CD8-positive, alpha-beta memory T cell (primary cell): Measurements from ENCODE around the gene KIF6. TPM values are rescaled to one million over a fixed set of nuclear protein-coding genes. Genes with fewer than 3 reads are reported as not detected.

Experiments used
- CTCF ChIA-PET: fragments of 350-600 bp; sonication (Branson Sonifier 250); formaldehyde crosslinking; loops from one replicate; lab custom pipeline; 2021; ENCODE audit warnings: antibody characterized with exemption; lab: Charles Lee
- POLR2A ChIA-PET: fragments of 350-600 bp; sonication (Branson Sonifier 250); formaldehyde crosslinking; loops from one replicate; lab custom pipeline; 2021; ENCODE audit warnings: antibody characterized with exemption; lab: Charles Lee
- DNase-seq, 5 donors: peaks; one replicate each; pipeline versions ENCODE4 v3.0.0 to v3.0.0-alpha.2; 2020 to 2022; ENCODE audit warnings: mixed read lengths in 1 of 5
- H3K27ac ChIP-seq: one replicate; pipeline ENCODE4 v1.7.0; 2013; ENCODE audit warnings: low read depth, mild to moderate bottlenecking, low read length, moderate library complexity
- H3K27me3 ChIP-seq: 2 replicates; pipeline ENCODE4 v1.7.0; 2013; ENCODE audit warnings: low read length, mild to moderate bottlenecking; ENCODE audit not compliant: insufficient read depth, poor library complexity, severe bottlenecking
- H3K36me3 ChIP-seq: 2 replicates; pipeline ENCODE4 v1.7.0; 2013; ENCODE audit warnings: mild to moderate bottlenecking, low read length, moderate library complexity; ENCODE audit not compliant: insufficient read depth
- H3K4me1 ChIP-seq: 2 replicates; pipeline ENCODE4 v1.7.0; 2013; ENCODE audit warnings: mild to moderate bottlenecking, low read length, moderate library complexity; ENCODE audit not compliant: insufficient read depth
- H3K4me3 ChIP-seq: 2 replicates; pipeline ENCODE4 v1.7.0; 2013; ENCODE audit warnings: mild to moderate bottlenecking, low read length
- H3K9me3 ChIP-seq: 2 replicates; pipeline ENCODE4 v1.7.0; 2013; ENCODE audit warnings: mild to moderate bottlenecking, low read length
- H3K27ac Mint-ChIP-seq, 8 donors: one replicate each; pipeline ENCODE4 v1.8.0; 2020 to 2021; ENCODE audit warnings: mixed read lengths in 8 of 8, mild to moderate bottlenecking in 6 of 8, inconsistent platforms in 3 of 8, moderate library complexity in 3 of 8
- H3K27me3 Mint-ChIP-seq, 2 donors: one replicate each; pipeline ENCODE4 v1.8.0; 2020 to 2021; ENCODE audit warnings: mixed read lengths in 2 of 2, mild to moderate bottlenecking in 1 of 2, moderate library complexity in 1 of 2
- H3K36me3 Mint-ChIP-seq, 3 donors: one replicate each; pipeline ENCODE4 v1.8.0; 2020 to 2021; ENCODE audit warnings: mixed read lengths in 3 of 3, inconsistent platforms in 1 of 3, mild to moderate bottlenecking in 1 of 3
- H3K4me1 Mint-ChIP-seq, 3 donors: one replicate each; pipeline ENCODE4 v1.8.0; 2020 to 2021; ENCODE audit warnings: mixed read lengths in 3 of 3, inconsistent platforms in 1 of 3, mild to moderate bottlenecking in 1 of 3
- H3K4me3 Mint-ChIP-seq, 7 donors: one replicate each; pipeline ENCODE4 v1.8.0; 2020 to 2021; ENCODE audit warnings: mixed read lengths in 7 of 7, mild to moderate bottlenecking in 6 of 7, moderate library complexity in 4 of 7, inconsistent platforms in 2 of 7
- H3K9me3 Mint-ChIP-seq, 5 donors: one replicate each; pipeline ENCODE4 v1.8.0; 2020 to 2022; ENCODE audit warnings: mixed read lengths in 5 of 5, mild to moderate bottlenecking in 3 of 5, moderate library complexity in 2 of 5, inconsistent platforms in 1 of 5
- polyA plus RNA-seq: library from polyadenylated mRNA; unstranded; fragments of 300-500 nt; fragmentation: Illumina TruSeq; gene quantifications from one replicate; pipeline ENCODE4 v1.2.3, GENCODE V29; 2021
- total RNA-seq, 2 experiments: library from RNA; stranded (reverse); gene quantifications; one replicate each; pipeline ENCODE4 v1.2.3, GENCODE V29; 2021

KIF6 gene
- total and polyA plus RNA-seq, 3 experiments from 2014 or later: 0.22 TPM; not detected in 1

DNA sequence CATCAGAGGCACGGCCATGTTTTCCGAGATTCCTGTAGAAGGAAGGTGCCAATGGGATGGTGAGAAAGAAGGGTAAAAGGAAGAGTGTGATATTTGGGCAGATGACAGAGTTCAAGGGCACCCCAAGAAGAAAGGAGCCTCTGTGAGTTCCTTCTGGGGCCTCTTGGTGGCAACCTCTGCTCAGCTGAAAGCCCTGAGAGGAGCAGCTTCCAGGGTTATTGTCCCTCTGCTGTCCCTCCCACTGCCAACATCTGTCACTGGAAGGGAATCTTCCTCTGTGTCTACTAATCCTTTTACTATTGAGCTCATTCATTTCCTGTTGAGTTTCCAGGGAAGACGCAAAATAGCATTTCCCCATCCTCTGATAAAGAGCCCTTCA, 362.7 kb downstream of the KIF6 start:
- no peaks in the 10 kb centered on the region for H3K27me3 ChIP-seq
- Mint-ChIP-seq H3K36me3 (no peaks in the 10 kb centered on the region), H3K27ac (no peak overlapping the region), H3K4me3 (no peak overlapping the region), H3K27me3 (peaks cover 7 to 16% of the 10 kb centered on the region in 2 donors), H3K9me3 (no peaks in the 10 kb centered on the region), H3K4me1 (peaks cover 0 to 4% (median 1%) of the 10 kb centered on the region in 3 donors)
- no peak overlapping the region for H3K4me3 ChIP-seq
- no peak overlapping the region for H3K27ac ChIP-seq
- no peak for DNase-seq
- ChIA-PET POLR2A (no interaction called here), CTCF (interaction anchor here (0.7 to 1.4 kb wide), 4 partner anchors 9 to 1665 kb away, joined by 3 read pairs; no protein-coding TSS in a partner anchor)
- no peaks in the 10 kb centered on the region for H3K36me3 ChIP-seq
- H3K9me3 ChIP-seq: no peaks in the 10 kb centered on the region
- no peaks in the 10 kb centered on the region for H3K4me1 ChIP-seq

DNA sequence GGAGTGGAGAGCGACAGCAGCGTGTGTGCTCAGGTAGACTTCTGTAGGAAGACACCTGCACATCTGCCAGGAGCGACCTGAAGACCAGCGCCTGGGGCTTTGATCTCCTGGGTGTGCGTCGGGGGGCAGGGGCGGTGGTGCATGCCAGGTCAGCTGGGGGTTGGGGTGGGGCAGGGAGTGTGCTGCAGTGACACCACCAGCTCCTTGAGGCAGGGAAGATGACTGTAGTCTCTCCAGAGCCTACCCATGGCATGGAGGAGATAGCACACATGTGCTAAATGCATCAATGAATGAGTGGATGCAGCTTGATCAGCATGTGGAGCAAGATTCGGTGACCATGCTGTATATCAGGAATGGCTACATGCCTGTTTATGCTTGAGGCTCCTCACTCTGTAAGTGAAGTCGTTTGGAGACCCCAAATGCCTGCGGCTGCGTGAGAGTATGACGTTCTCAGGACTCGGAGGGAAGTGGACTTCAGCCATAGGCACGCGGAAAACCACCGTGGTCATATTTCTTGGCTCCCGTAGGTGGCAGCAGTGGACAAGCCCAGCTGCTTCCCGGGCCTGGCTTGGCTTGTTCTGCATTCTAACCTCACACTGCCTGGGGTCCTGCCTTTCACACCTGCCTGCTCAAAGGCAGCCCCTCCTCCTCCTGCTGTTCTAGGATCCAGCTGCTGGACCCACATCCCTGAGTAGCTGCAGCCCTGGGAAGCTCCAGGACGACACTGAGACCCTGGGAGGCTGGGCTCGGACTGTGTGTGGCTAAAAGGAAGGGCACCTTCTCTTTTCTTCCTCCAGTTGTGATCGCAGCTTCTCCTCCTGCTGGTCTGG, 363.3 kb downstream of the KIF6 start:
- Mint-ChIP-seq H3K4me3 (peak overlapping the region in 1 of 7 donors; percentile 17), H3K36me3 (no peaks in the 10 kb centered on the region), H3K4me1 (peaks cover 0 to 4% (median 1%) of the 10 kb centered on the region in 3 donors), H3K27me3 (peaks cover 8 to 19% of the 10 kb centered on the region in 2 donors), H3K9me3 (no peaks in the 10 kb centered on the region), H3K27ac (no peak overlapping the region)
- Histone ChIP-seq H3K9me3 (no peaks in the 10 kb centered on the region), H3K27me3 (no peaks in the 10 kb centered on the region), H3K27ac (no peak overlapping the region), H3K4me3 (no peak overlapping the region), H3K36me3 (no peaks in the 10 kb centered on the region), H3K4me1 (no peaks in the 10 kb centered on the region)
- ChIA-PET POLR2A (interaction anchor here (0.5 kb wide), 1 partner anchor 138 kb away, joined by 4 read pairs; no protein-coding TSS in a partner anchor), CTCF (interaction anchor here (0.7 to 1.4 kb wide), 5 partner anchors 9 to 1666 kb away, joined by 3 to 6 read pairs (median 3); no protein-coding TSS in a partner anchor)
- peak in 4 of 5 donors; percentile 13 to 52 (median 18) for DNase-seq

DNA sequence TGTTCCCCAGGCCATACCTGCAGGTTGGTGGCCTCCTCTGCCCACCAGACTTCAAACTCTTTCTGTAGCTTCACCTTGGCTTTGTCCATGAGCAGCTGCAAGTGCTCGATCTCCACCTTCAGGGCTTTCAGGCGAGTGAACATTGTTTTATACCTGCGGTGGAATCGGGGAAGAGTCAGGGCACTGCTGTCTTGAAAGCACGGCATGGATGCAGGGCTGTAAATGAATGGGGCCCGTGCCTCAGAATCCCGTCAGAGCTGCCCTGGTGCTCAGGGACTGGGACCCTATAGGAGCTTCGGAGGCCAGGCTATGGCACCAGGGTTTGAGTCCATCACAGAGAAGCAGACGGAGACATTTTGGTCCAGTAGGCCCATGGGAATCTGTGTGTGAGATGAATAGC, 364.8 kb downstream of the KIF6 start:
- Mint-ChIP-seq H3K27me3 (peaks cover 8 to 19% of the 10 kb centered on the region in 2 donors), H3K4me3 (no peak overlapping the region), H3K9me3 (no peaks in the 10 kb centered on the region), H3K4me1 (peaks cover 0 to 4% (median 1%) of the 10 kb centered on the region in 3 donors), H3K27ac (no peak overlapping the region), H3K36me3 (no peaks in the 10 kb centered on the region)
- CTCF ChIA-PET: no interaction called here
- Histone ChIP-seq H3K36me3 (no peaks in the 10 kb centered on the region), H3K4me3 (no peak overlapping the region), H3K4me1 (no peaks in the 10 kb centered on the region), H3K27ac (no peak overlapping the region), H3K27me3 (no peaks in the 10 kb centered on the region), H3K9me3 (no peaks in the 10 kb centered on the region)
- DNase-seq: no peak
- POLR2A ChIA-PET: no interaction called here

DNA sequence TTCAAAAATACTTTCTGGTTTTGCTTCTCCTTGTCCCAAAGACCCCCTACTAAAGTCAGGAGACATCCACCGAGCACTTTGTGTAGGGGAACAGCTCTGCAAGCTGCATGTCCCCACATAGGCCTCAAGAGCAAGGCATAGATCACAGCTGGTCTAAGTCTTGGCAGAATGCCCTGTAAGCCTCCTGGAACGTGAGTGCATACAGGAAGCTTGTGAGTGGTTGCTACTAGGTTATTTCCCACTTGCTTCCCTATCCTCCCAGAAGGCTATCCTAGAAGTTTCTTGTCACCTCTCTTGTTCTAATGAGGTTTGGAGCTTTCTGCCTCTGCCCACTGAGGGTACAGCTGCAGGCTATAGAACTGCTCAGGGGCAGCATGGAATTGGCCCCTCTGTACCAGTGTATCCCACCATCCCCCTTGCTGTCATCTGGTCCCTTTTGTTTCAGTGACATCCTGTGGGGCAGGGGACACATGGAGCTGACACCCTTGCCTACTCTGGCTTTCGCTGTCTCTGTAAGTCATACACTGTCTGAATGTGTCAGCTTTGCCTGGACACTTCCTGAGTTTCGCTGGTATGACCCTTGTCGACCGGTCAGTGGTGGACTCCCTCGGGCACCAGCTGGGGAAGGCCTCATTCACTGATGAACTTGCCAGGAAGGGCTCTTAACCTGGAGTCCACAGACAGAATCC, 367.1 kb downstream of the KIF6 start:
- no peak overlapping the region for H3K27ac Mint-ChIP-seq
- Histone ChIP-seq H3K9me3 (no peaks in the 10 kb centered on the region), H3K27ac (no peak overlapping the region), H3K36me3 (no peaks in the 10 kb centered on the region), H3K4me1 (no peaks in the 10 kb centered on the region), H3K4me3 (no peak overlapping the region), H3K27me3 (no peaks in the 10 kb centered on the region)
- peaks cover 8 to 19% of the 10 kb centered on the region in 2 donors for H3K27me3 Mint-ChIP-seq
- POLR2A ChIA-PET: no interaction called here
- CTCF ChIA-PET: no interaction called here
- no peak overlapping the region for H3K4me3 Mint-ChIP-seq
- H3K9me3 Mint-ChIP-seq: no peaks in the 10 kb centered on the region
- peaks cover 0 to 4% (median 1%) of the 10 kb centered on the region in 3 donors for H3K4me1 Mint-ChIP-seq
- DNase-seq: no peak
- H3K36me3 Mint-ChIP-seq: no peaks in the 10 kb centered on the region

DNA sequence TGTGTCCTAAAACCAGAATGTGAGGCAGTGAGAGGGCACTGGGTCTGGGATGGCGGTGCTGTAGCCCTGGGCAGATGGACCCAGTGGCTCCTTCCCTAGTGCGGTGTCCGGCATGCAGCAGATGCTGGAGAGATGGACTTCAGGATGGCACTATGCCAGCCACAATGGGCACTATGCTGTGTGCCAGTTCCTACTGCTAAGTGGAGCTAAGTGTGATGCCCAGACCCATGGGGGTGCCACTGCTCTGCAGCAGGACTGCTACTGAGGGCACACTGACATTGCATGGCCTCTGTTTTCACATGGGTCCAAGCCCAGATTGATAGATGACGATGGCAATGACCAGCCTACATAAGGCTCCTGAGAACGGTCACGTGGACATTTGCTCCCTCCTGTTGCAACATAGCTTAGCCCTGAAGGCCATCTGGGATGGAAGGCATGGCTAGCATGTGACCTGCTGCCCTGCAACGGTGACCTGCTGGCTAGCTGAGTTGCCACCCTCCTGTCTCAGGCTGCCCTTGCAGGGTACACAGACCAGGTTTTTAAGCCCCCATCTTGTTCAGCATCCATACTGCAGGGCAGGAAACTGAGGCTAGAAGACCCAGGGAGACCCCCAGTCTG, 371.4 kb downstream of the KIF6 start:
- H3K27ac ChIP-seq: no peak overlapping the region
- Mint-ChIP-seq H3K4me3 (no peak overlapping the region), H3K9me3 (no peaks in the 10 kb centered on the region), H3K4me1 (no peaks in the 10 kb centered on the region), H3K27me3 (peaks cover 2 to 3% of the 10 kb centered on the region in 2 donors), H3K27ac (peak overlapping the region in 1 of 8 donors; percentile 33), H3K36me3 (no peaks in the 10 kb centered on the region)
- ChIA-PET CTCF (no interaction called here), POLR2A (no interaction called here)
- no peaks in the 10 kb centered on the region for H3K36me3 ChIP-seq
- no peak overlapping the region for H3K4me3 ChIP-seq
- no peak for DNase-seq
- no peaks in the 10 kb centered on the region for H3K4me1 ChIP-seq
- no peaks in the 10 kb centered on the region for H3K9me3 ChIP-seq
- H3K27me3 ChIP-seq: no peaks in the 10 kb centered on the region

DNA sequence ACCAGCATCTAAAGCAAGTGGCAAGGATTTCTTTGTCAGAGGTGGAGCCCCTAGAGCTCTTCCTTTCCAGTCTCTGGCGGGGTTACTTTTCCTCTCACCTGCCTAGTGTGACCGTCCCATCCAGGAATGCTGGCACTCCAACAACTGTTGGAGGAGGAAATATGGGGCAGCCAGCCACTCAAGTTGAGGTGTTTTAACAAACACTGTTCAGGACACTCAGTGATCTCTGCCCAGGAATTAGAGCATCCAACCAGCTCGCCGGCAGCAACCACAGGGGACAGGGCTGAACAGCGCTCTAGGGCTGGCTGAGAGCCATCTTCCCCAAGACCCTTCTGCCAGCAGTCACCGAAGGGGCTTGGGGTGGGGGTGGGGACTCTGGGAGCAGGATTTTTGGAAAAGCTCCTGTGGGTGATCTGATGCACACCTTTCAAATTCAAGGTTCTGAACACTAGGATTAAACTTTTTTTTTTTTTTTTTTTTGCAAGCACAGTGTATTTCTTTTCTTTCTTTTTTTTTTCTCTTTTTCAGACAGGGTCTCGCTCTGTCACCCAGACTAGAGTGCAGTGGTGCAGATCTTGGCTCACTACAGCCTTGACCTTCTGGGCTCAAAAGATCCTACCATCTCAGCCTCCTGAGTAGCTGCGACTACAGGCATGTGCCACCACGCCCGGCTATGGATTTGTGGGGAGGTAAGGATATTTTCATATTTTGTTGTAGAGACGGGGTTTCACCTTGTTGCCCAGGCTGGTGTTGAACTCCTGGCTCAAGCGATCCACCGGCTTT, 374.3 kb downstream of the KIF6 start:
- H3K27me3 ChIP-seq: no peaks in the 10 kb centered on the region
- H3K27ac ChIP-seq: no peak overlapping the region
- no peak for DNase-seq
- Mint-ChIP-seq H3K27ac (no peak overlapping the region), H3K27me3 (peaks cover 0 to 5% of the 10 kb centered on the region in 2 donors), H3K36me3 (no peaks in the 10 kb centered on the region), H3K9me3 (no peaks in the 10 kb centered on the region), H3K4me1 (no peaks in the 10 kb centered on the region), H3K4me3 (no peak overlapping the region)
- ChIA-PET CTCF (no interaction called here), POLR2A (no interaction called here)
- H3K9me3 ChIP-seq: no peaks in the 10 kb centered on the region
- no peak overlapping the region for H3K4me3 ChIP-seq
- H3K4me1 ChIP-seq: no peaks in the 10 kb centered on the region
- no peaks in the 10 kb centered on the region for H3K36me3 ChIP-seq

DNA sequence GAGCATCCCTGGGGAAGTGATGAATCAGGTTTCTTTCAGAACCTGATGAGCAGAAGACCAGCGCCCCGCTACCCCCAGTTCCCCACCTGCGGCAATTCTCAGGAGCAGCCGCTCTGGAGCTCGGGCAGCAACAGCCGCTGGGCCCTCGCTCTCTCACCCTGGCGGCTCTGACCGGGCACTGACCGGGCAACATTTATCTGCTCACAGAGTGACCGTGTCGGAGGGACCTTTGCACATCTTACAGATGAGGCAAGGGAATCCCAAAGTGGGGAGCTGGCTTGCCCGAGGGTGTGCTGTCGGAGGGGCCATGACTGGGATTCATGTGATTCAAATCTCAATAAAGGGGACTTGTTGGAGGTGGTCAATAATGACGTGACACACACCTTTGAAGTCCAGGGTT, 376.5 kb downstream of the KIF6 start:
- Histone ChIP-seq H3K36me3 (no peaks in the 10 kb centered on the region), H3K27me3 (no peaks in the 10 kb centered on the region), H3K4me3 (no peak overlapping the region), H3K9me3 (no peaks in the 10 kb centered on the region), H3K27ac (no peak overlapping the region), H3K4me1 (no peaks in the 10 kb centered on the region)
- no peak for DNase-seq
- ChIA-PET POLR2A (no interaction called here), CTCF (interaction anchor here (1.2 to 1.8 kb wide), 2 partner anchors 13 to 16 kb away, joined by 3 to 4 read pairs; no protein-coding TSS in a partner anchor)
- H3K27me3 Mint-ChIP-seq: peaks cover 0 to 5% of the 10 kb centered on the region in 2 donors
- H3K4me1 Mint-ChIP-seq: no peaks in the 10 kb centered on the region
- H3K27ac Mint-ChIP-seq: no peak overlapping the region
- H3K36me3 Mint-ChIP-seq: no peaks in the 10 kb centered on the region
- no peak overlapping the region for H3K4me3 Mint-ChIP-seq
- no peaks in the 10 kb centered on the region for H3K9me3 Mint-ChIP-seq
